IPS DF 4.7 (cell line): Measurements from ENCODE around the gene MAJIN.

Source experiments
- DNase-seq: peaks from one replicate; pipeline ENCODE4 v3.0.0-alpha.2; 2013; ENCODE audit warnings: low spot score; ENCODE audit errors: extremely low read depth

Gene MAJIN

GRCh38 chr11:64933213-64933934, 38.5 kb downstream of the MAJIN start:
- no peak for DNase-seq

- no peak for DNase-seq
These were observed 39.6 kb downstream of the MAJIN start for GRCh38 chr11:64932324-64932723.

GRCh38 chr11:64931290-64931689, 40.6 kb downstream of the MAJIN start:
- DNase-seq: no peak

GRCh38 chr11:64930340-64930739, 41.6 kb downstream of the MAJIN start:
- no peak for DNase-seq

GRCh38 chr11:64929625-64930024, 42.3 kb downstream of the MAJIN start:
- no peak for DNase-seq

GRCh38 chr11:64928957-64929356, 43.0 kb downstream of the MAJIN start:
- no peak for DNase-seq

GRCh38 chr11:64926689-64927088, 45.2 kb downstream of the MAJIN start:
- DNase-seq: no peak

- DNase-seq: no peak
These were observed 46.1 kb downstream of the MAJIN start for GRCh38 chr11:64925536-64926436.

- DNase-seq: no peak
These were observed 47.0 kb downstream of the MAJIN start for GRCh38 chr11:64924910-64925284.

GRCh38 chr11:64923944-64924909, 47.7 kb downstream of the MAJIN start, which contains the start of gene PPP2R5B:
Gene PPP2R5B, plus strand, starts transcription at chr11:64924689. Its CDS starts 1,046 bp downstream, at chr11:64925735.
- DNase-seq: peak; percentile 66

GRCh38 chr11:64923151-64923661, 48.7 kb downstream of the MAJIN start:
- no peak for DNase-seq

- no peak for DNase-seq
These were observed 50.5 kb downstream of the MAJIN start for GRCh38 chr11:64921384-64921783.

- no peak for DNase-seq
These were observed 51.8 kb downstream of the MAJIN start for GRCh38 chr11:64920124-64920523.

GRCh38 chr11:64919627-64920026, 52.3 kb downstream of the MAJIN start:
- no peak for DNase-seq

GRCh38 chr11:64918017-64918416, 53.9 kb downstream of the MAJIN start:
- no peak for DNase-seq

- no peak for DNase-seq
These were observed 54.3 kb downstream of the MAJIN start for GRCh38 chr11:64917663-64917995.

- peak; percentile 97 for DNase-seq
These were observed 54.9 kb downstream of the MAJIN start, which contains the start of gene ATG2A for GRCh38 chr11:64916775-64917662. Gene ATG2A, minus strand, starts transcription at chr11:64917209. Its CDS starts 74 bp downstream, at chr11:64917135.

GRCh38 chr11:64916040-64916774, 55.7 kb downstream of the MAJIN start:
- DNase-seq: no peak

GRCh38 chr11:64915376-64915887, 56.5 kb downstream of the MAJIN start:
- DNase-seq: no peak
